Nephron progenitor cell (in vitro differentiated cells): Measurements from ENCODE around the gene METAP2.

Experiments
- DNase-seq: peaks from one replicate; pipeline ENCODE4 v3.0.0; 2021
- H3K27ac Mint-ChIP-seq: 2 replicates; pipeline ENCODE4 v1.8.0; 2021; ENCODE audit warnings: mild to moderate bottlenecking, moderate library complexity, mixed read lengths
- H3K27me3 Mint-ChIP-seq: 2 replicates; pipeline ENCODE4 v1.8.0; 2021; ENCODE audit warnings: mild to moderate bottlenecking, low read depth, mixed read lengths; ENCODE audit not compliant: poor library complexity
- H3K36me3 Mint-ChIP-seq: 2 replicates; pipeline ENCODE4 v1.8.0; 2021; ENCODE audit warnings: low read depth, mixed read lengths
- H3K4me1 Mint-ChIP-seq: 2 replicates; pipeline ENCODE4 v1.8.0; 2021; ENCODE audit warnings: mixed read lengths
- H3K4me3 Mint-ChIP-seq: 2 replicates; pipeline ENCODE4 v1.8.0; 2021; ENCODE audit warnings: mild to moderate bottlenecking, moderate library complexity, mixed read lengths
- H3K9me3 Mint-ChIP-seq: 2 replicates; pipeline ENCODE4 v1.8.0; 2021; ENCODE audit warnings: mild to moderate bottlenecking, moderate library complexity, mixed read lengths
- CTCF ChIP-seq: fragments of 200-600 bp; sonication (generic); IDR thresholded peaks from 2 replicates; pipeline ENCODE4 v1.5.0; 2021; ENCODE audit warnings: antibody characterized with exemption

Gene METAP2

GRCh38 chr12:95506707-95507523 is 33.0 kb downstream of the METAP2 start:
- Mint-ChIP-seq H3K9me3 (no peaks in the 10 kb centered on the region), H3K27me3 (no peaks in the 10 kb centered on the region), H3K27ac (no peak overlapping the region), H3K4me3 (no peak overlapping the region), H3K4me1 (no peaks in the 10 kb centered on the region), H3K36me3 (peaks cover 83% of the 10 kb centered on the region)
- no peak for TF ChIP-seq CTCF
- DNase-seq: no peak

GRCh38 chr12:95509300-95509699 is 35.3 kb downstream of the METAP2 start:
- no peaks in the 10 kb centered on the region for H3K9me3 Mint-ChIP-seq
- no peak for DNase-seq
- peaks cover 81% of the 10 kb centered on the region for H3K36me3 Mint-ChIP-seq
- no peak for TF ChIP-seq CTCF
- H3K4me1 Mint-ChIP-seq: no peaks in the 10 kb centered on the region
- H3K4me3 Mint-ChIP-seq: no peak overlapping the region
- H3K27ac Mint-ChIP-seq: no peak overlapping the region
- no peaks in the 10 kb centered on the region for H3K27me3 Mint-ChIP-seq

GRCh38 chr12:95511977-95512376 is 38.0 kb downstream of the METAP2 start:
- no peak for DNase-seq
- Mint-ChIP-seq H3K36me3 (peaks cover 72% of the 10 kb centered on the region), H3K9me3 (no peaks in the 10 kb centered on the region), H3K27ac (no peak overlapping the region), H3K4me1 (no peaks in the 10 kb centered on the region), H3K4me3 (no peak overlapping the region), H3K27me3 (no peaks in the 10 kb centered on the region)
- no peak for TF ChIP-seq CTCF

GRCh38 chr12:95513599-95513998 is 39.6 kb downstream of the METAP2 start:
- Mint-ChIP-seq H3K27me3 (no peaks in the 10 kb centered on the region), H3K9me3 (no peaks in the 10 kb centered on the region), H3K4me3 (no peak overlapping the region), H3K27ac (no peak overlapping the region), H3K36me3 (peaks cover 59% of the 10 kb centered on the region), H3K4me1 (no peaks in the 10 kb centered on the region)
- DNase-seq: no peak
- TF ChIP-seq CTCF: no peak

- Mint-ChIP-seq H3K4me3 (no peak overlapping the region), H3K4me1 (no peaks in the 10 kb centered on the region), H3K36me3 (peaks cover 46% of the 10 kb centered on the region), H3K27me3 (no peaks in the 10 kb centered on the region), H3K9me3 (no peaks in the 10 kb centered on the region), H3K27ac (no peak overlapping the region)
- no peak for DNase-seq
- TF ChIP-seq CTCF: no peak
Observed at GRCh38 chr12:95515197-95515596, 41.2 kb downstream of the METAP2 start.

GRCh38 chr12:95516757-95517156 is 42.8 kb downstream of the METAP2 start:
- no peak for TF ChIP-seq CTCF
- no peaks in the 10 kb centered on the region for H3K27me3 Mint-ChIP-seq
- DNase-seq: no peak
- H3K36me3 Mint-ChIP-seq: peaks cover 32% of the 10 kb centered on the region
- no peaks in the 10 kb centered on the region for H3K9me3 Mint-ChIP-seq
- H3K27ac Mint-ChIP-seq: no peak overlapping the region
- H3K4me1 Mint-ChIP-seq: no peaks in the 10 kb centered on the region
- H3K4me3 Mint-ChIP-seq: no peak overlapping the region
